HCT116 (cell line): ENCODE measurements around the gene DHX58. TPM values are rescaled to one million over a fixed set of nuclear protein-coding genes. Genes with fewer than 3 reads are reported as not detected.

Experiments
- ATAC-seq: fragments of 200-7000 bp; cut with Tn5 transposase; 2 replicates; pipeline ENCODE4 v1.9.1; 2020; ENCODE audit warnings: mild to moderate bottlenecking, moderate library complexity
- BruUV-seq: library from RNA; stranded (reverse); fragments of 400-500 nt; replicated peaks from 2 replicates; lab custom pipeline; 2021; lab: Mats Ljungman, UMichigan
- CTCF ChIA-PET: fragments of 300-600 bp; sonication (Branson Sonifier 250); formaldehyde crosslinking; loops from one replicate; lab custom pipeline; 2021; ENCODE audit warnings: antibody characterized with exemption; lab: Charles Lee
- POLR2A ChIA-PET: fragments of 300-600, 350-600 bp; sonication (Branson Sonifier 250); formaldehyde crosslinking; loops from one replicate; lab custom pipeline; 2021; ENCODE audit warnings: antibody characterized with exemption; lab: Charles Lee
- RAD21 ChIA-PET, 2 experiments: fragments of 300-600 bp; sonication (Branson Sonifier 250); formaldehyde crosslinking; loops; one replicate each; lab custom pipeline; 2023; ENCODE audit warnings: low total read pairs in 2 of 2; ENCODE audit not compliant: uncharacterized antibody in 2 of 2, unreplicated experiment in 2 of 2, low non-redundant PET in 1 of 2; lab: Charles Lee
- DNase-seq: peaks from one replicate; pipeline ENCODE4 v3.0.0-alpha.2; 2010; ENCODE audit warnings: low read depth, low spot score
- H2AFZ ChIP-seq: fragments of 200-600 bp; shearing (Covaris generic), sonication (generic); 2 replicates; pipeline ENCODE4 v1.6.1; 2017; ENCODE audit warnings: low read depth, mixed run types, mixed read lengths, antibody characterized with exemption, low read length; ENCODE audit not compliant: poor library complexity, severe bottlenecking
- H3K27ac ChIP-seq: 2 replicates; pipeline ENCODE4 v1.5.1; 2012; ENCODE audit warnings: low read depth, low read length
- H3K27me3 ChIP-seq: fragments of 200-600 bp; sonication (generic); 2 replicates; pipeline ENCODE4 v1.6.1; 2016; ENCODE audit warnings: mixed run types, low read length, mixed read lengths; ENCODE audit not compliant: insufficient read depth
- H3K36me3 ChIP-seq, 2 experiments: fragments of 200-500 bp in 1 of 2; fragments of 200-600 bp in 1 of 2; sonication (Bioruptor generic) in 1 of 2; sonication (generic) in 1 of 2; 2 replicates each; pipeline versions ENCODE4 v1.5.1 to v1.6.1; 2014 to 2016; ENCODE audit warnings: low read length in 2 of 2, inconsistent platforms in 1 of 2, mixed read lengths in 1 of 2, mixed run types in 1 of 2; ENCODE audit not compliant: insufficient read depth in 2 of 2, control insufficient read depth in 1 of 2
- H3K4me1 ChIP-seq, 2 experiments: fragments of 200-600 bp in 1 of 2; sonication (generic) in 1 of 2; 2 replicates each; pipeline versions ENCODE4 v1.5.1 to v1.6.1; 2012 to 2017; ENCODE audit warnings: low read length in 2 of 2, inconsistent platforms in 1 of 2, mild to moderate bottlenecking in 1 of 2, mixed read lengths in 1 of 2, mixed run types in 1 of 2, moderate library complexity in 1 of 2; ENCODE audit not compliant: insufficient read depth in 2 of 2, control insufficient read depth in 1 of 2
- H3K4me2 ChIP-seq: fragments of 200-600 bp; sonication (generic); 2 replicates; pipeline ENCODE4 v1.6.1; 2017; ENCODE audit warnings: mixed run types, low read length, mixed read lengths
- H3K4me3 ChIP-seq, 2 experiments: fragments of 200-600 bp in 1 of 2; sonication (generic) in 1 of 2; replicated peaks in 1 of 2; 2 replicates each; pipeline ENCODE4 v1.5.1; 2011 to 2016; ENCODE audit warnings: low read length in 2 of 2, control low read depth in 1 of 2, low read depth in 1 of 2, mild to moderate bottlenecking in 1 of 2, mixed read lengths in 1 of 2, mixed run types in 1 of 2
- H3K79me2 ChIP-seq: fragments of 200-600 bp; sonication (generic); 2 replicates; pipeline ENCODE4 v1.6.1; 2017; ENCODE audit warnings: mild to moderate bottlenecking, mixed run types, low read length, moderate library complexity, mixed read lengths; ENCODE audit not compliant: insufficient read depth
- H3K9ac ChIP-seq: fragments of 200-600 bp; sonication (generic); 2 replicates; pipeline ENCODE4 v1.6.1; 2016; ENCODE audit warnings: low read length, mixed read lengths
- H3K9me2 ChIP-seq: fragments of 200-600 bp; sonication (generic), shearing (Covaris generic); 2 replicates; pipeline ENCODE4 v1.6.1; 2017; ENCODE audit warnings: mixed run types, mild to moderate bottlenecking, moderate library complexity; ENCODE audit not compliant: insufficient read depth
- H3K9me3 ChIP-seq, 2 experiments: fragments of 200-500 bp in 1 of 2; fragments of 200-600 bp in 1 of 2; sonication (Bioruptor generic) in 1 of 2; sonication (generic) in 1 of 2; 2 replicates each; pipeline ENCODE4 v1.6.1; 2014 to 2017; ENCODE audit warnings: low read length in 2 of 2, mixed read lengths in 2 of 2, inconsistent platforms in 1 of 2, low read depth in 1 of 2, mild to moderate bottlenecking in 1 of 2, mixed run types in 1 of 2, moderate library complexity in 1 of 2; ENCODE audit not compliant: control insufficient read depth in 1 of 2, insufficient read depth in 1 of 2
- H4K20me1 ChIP-seq: fragments of 200-600 bp; sonication (generic), shearing (Covaris generic); 2 replicates; pipeline ENCODE4 v1.6.1; 2017; ENCODE audit warnings: mixed run types, mild to moderate bottlenecking, moderate library complexity; ENCODE audit not compliant: insufficient read depth
- CEBPB ChIP-seq: IDR thresholded peaks from 2 replicates; pipeline ENCODE4 v1.6.1; 2012; ENCODE audit warnings: low read depth
- CTCF ChIP-seq, 3 experiments: fragments of 200-600 bp in 1 of 3; sonication (generic) in 1 of 3; IDR thresholded peaks in 2 of 3; conservative IDR thresholded peaks in 1 of 3; 2 replicates each; pipeline ENCODE4 v1.5.1; 2012 to 2017; ENCODE audit warnings: low read depth in 2 of 3, low read length in 2 of 3, antibody characterized with exemption in 1 of 3, borderline replicate concordance in 1 of 3, control low read depth in 1 of 3, mild to moderate bottlenecking in 1 of 3, mixed read lengths in 1 of 3, mixed run types in 1 of 3, moderate library complexity in 1 of 3; ENCODE audit not compliant: insufficient read depth in 1 of 3
- EZH2 ChIP-seq: fragments of 200-600 bp; sonication (generic); IDR thresholded peaks from 2 replicates; pipeline ENCODE4 v1.6.1; 2017; ENCODE audit warnings: antibody characterized with exemption, mixed run types
- EZH2phosphoT487 ChIP-seq: fragments of 200-600 bp; IDR thresholded peaks from 2 replicates; pipeline ENCODE4 v1.6.1; 2018; ENCODE audit warnings: antibody characterized with exemption, borderline replicate concordance
- FOSL1 ChIP-seq: IDR thresholded peaks from 2 replicates; pipeline ENCODE4 v1.6.1; 2012; ENCODE audit warnings: low read depth
- MAX ChIP-seq: IDR thresholded peaks from 2 replicates; pipeline ENCODE4 v1.6.1; 2012
- POLR2A ChIP-seq: IDR thresholded peaks from 2 replicates; pipeline ENCODE4 v1.7.0; 2011; ENCODE audit warnings: borderline replicate concordance; ENCODE audit not compliant: insufficient read depth, insufficient read length; ENCODE audit errors: extremely low read depth
- REST ChIP-seq: IDR thresholded peaks from 2 replicates; pipeline ENCODE4 v1.6.1; 2012; ENCODE audit warnings: low read depth
- SP1 ChIP-seq: IDR thresholded peaks from 2 replicates; pipeline ENCODE4 v1.6.1; 2012; ENCODE audit warnings: low read depth
- SRF ChIP-seq: IDR thresholded peaks from 2 replicates; pipeline ENCODE4 v1.6.1; 2012; ENCODE audit warnings: low read depth
- TCF7L2 ChIP-seq: IDR thresholded peaks from 2 replicates; pipeline ENCODE4 v1.7.0; 2011; ENCODE audit warnings: borderline replicate concordance, inconsistent platforms; ENCODE audit not compliant: insufficient read depth, insufficient read length; ENCODE audit errors: extremely low read depth
- YY1 ChIP-seq: IDR thresholded peaks from 2 replicates; pipeline ENCODE4 v1.6.1; 2011; ENCODE audit warnings: low read length, low read depth, moderate library complexity, mild to moderate bottlenecking; ENCODE audit not compliant: insufficient replicate concordance; ENCODE audit errors: extremely low read depth
- ZBTB33 ChIP-seq: IDR thresholded peaks from 2 replicates; pipeline ENCODE4 v1.6.1; 2011; ENCODE audit warnings: mild to moderate bottlenecking, low read length, moderate library complexity; ENCODE audit not compliant: insufficient replicate concordance; ENCODE audit errors: extremely low read depth
- ZFX ChIP-seq: fragments of 450-650 bp; IDR thresholded peaks from 2 replicates; pipeline ENCODE4 v1.6.1; 2017
- intact Hi-C: fragments of 100-400 bp; cut with micrococcal nuclease; formaldehyde crosslinking; loops from 2 replicates; pipeline ENCODE4 v1.10.0; 2022
- total RNA-seq: library from RNA; stranded (reverse); gene quantifications from one replicate; pipeline ENCODE4 v1.2.1, GENCODE V29; 2021; ENCODE audit not compliant: unreplicated experiment

The DHX58 gene
- total RNA-seq, 1 experiment from 2014 or later, result 1.2 TPM

- TF ChIP-seq SRF (no peak), EZH2 (no peak), TCF7L2 (no peak)
- TF ChIP-seq, all 23 proteins: peak for 0
Observed at GRCh38 chr17:42153919-42154742, 41.6 kb upstream of the DHX58 start (continued).

GRCh38 chr17:42146911-42147607 is 34.5 kb upstream of the DHX58 start:
- H3K79me2 ChIP-seq, result peaks cover 81% of the 10 kb centered on the region
- H4K20me1 ChIP-seq, result no peaks in the 10 kb centered on the region

More at GRCh38 chr17:42146911-42147607, 34.5 kb upstream of the DHX58 start:
- Histone ChIP-seq H3K4me3 (no peak overlapping the region), H3K9me2 (no peaks in the 10 kb centered on the region), H3K27me3 (no peaks in the 10 kb centered on the region), H3K27ac (no peak overlapping the region), H3K36me3 (peaks cover 4 to 16% of the 10 kb centered on the region in 2 experiments; a peak in 3 of 4 replicates), H3K9ac (no peak overlapping the region), H3K4me2 (no peak overlapping the region), H2AFZ (no peak overlapping the region), H3K9me3 (no peaks in the 10 kb centered on the region), H3K4me1 (no peaks in the 10 kb centered on the region)
- ChIA-PET RAD21 (interaction anchor here in 1 of 2 experiments (0.7 kb wide), 1 partner anchor 118 kb away, joined by 3 read pairs; no protein-coding TSS in a partner anchor), POLR2A (no interaction called here), CTCF (no interaction called here)
- DNase-seq (no peak), ATAC-seq (no peak)
- no TSS peak for BruUV-seq
- intact Hi-C loops, result no loop called here
- TF ChIP-seq POLR2A (no peak), MAX (no peak), YY1 (no peak), SRF (no peak), ZFX (no peak), CTCF (IDR thresholded peaks at IDR 0.05 in 2 of 3, conservative IDR thresholded peaks at IDR 0.05 in 1 of 3; ENCODE audit: borderline replicate concordance in 1 of 3, insufficient read depth in 1 of 3, low read depth in 2 of 3, low read length in 2 of 3) (no peak), FOSL1 (no peak), SP1 (no peak), EZH2phosphoT487 (no peak), ZBTB33 (no peak), REST (no peak), CEBPB (no peak)
